Activated CD8-positive, alpha-beta memory T cell treated with anti-CD3 and anti-CD28 coated beads for 24 hours (primary cell): ENCODE measurements around the gene CTDSP2.

Experiments
- DNase-seq: peaks from one replicate; pipeline ENCODE4 v3.0.0-alpha.2; 2020

CTDSP2 gene

DNA sequence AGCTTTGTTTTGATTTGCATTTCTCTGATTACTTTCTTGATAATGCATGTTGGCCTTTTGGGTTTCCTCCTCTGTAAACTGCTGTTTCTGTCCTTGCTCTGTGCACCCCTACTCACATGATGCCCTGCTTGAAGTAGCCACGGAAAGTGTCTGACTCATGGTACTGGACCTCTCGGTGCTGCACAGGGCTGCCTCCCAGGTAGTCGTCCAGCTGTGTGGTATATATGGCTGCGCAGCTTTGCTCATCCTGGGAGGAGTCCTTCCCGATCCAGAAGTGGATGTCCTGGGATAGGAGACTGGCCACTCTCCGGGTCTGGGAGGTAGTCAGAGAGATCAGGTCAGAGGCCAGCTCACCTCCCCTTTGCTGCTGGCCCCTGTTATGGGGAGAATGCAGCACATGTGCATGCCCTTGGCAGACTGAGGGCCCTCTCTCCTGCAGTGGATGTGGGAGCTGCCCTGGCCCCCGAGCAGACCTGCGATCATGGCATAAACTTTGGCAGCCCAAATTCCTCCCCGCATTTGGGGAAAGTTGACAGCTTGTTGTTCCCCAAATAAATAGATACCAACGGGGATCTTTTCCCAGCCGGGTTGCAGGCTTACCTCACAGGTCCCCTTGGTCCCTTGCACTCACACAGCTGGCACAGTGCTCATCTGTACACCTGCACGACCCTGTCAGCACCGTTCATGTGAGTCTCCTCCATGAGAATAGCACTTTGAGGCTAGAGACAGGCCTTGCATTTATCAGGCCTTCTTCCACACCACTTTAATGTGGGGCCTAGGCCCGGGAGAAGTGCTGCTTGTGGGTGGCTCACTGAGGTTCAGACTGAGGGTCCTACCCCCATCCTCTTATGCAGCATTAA, 33.2 kb downstream of the CTDSP2 start:
- DNase-seq = no peak

DNA sequence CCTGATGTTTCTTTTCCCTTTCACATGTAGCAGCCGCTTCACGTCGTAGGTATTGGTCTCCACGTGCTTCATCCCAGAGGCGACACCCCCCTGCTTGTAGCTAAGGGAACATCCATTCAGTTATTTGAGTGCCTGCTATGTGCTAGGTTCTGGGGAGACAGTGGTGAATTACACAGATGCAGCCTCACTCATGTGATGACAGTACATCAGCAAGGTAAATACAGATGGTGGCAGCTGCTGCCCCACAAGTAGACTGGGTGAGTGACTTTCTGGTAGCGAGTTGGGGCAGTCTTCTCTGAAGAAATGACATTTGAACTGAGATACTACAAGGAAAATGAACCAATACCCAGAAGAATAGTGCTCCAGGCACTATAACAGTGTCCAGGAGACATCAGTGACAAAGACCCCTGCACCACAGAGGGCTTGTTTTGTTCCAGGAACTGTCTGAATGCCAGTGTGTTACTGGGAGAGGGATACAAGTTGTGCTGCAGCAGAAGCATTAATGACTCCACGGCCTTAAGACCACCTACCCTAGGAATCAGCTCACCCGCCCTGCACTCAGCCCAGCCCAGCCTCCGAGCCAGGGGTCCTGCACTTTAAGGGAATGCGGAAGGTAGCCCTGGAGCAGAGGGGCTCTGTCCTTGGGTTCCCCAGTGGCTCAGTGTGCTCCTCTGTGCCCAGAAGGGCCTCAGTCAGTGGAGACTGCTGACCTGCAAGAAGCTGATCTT, 35.3 kb downstream of the CTDSP2 start:
- no peak for DNase-seq

DNA sequence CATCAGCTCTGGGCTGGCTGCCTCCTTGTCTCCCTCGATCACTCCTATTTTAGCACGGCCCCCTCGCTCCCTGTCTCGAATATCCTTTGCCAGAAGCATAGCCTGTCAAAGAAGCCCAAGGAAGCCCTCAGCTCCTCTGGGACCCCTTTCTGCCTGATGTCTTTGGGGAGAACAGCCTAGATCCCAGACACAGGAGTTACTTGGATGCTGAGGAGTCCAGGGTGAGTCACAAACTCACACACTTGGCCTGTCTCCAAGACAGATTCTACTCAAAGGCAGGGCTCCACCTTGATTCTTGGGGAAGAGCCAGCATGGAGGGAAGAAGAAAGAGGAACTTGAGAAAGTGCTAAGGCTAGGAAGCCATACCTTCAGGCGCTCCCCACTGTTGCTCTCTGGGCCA, 36.1 kb downstream of the CTDSP2 start:
- no peak for DNase-seq

DNA sequence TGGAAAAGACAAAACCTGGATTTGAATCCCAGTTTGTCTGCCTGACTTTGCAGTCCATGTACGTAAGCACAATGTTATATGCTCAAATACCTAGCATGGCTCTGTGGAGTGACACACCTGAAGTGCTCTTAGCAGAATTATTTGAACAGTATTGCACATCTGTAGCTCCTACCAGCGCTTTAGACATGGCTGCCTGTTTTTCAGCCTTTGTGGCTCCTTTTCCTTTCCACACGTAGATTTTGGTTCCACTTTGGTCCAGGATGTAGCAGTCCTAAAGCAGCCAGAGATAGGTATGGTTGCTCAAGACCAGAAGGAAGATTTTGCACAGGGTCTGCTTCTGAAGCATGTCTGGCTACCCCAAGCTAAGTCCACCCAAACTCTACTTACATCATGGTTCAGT, 37.1 kb downstream of the CTDSP2 start:
- no peak for DNase-seq

DNA sequence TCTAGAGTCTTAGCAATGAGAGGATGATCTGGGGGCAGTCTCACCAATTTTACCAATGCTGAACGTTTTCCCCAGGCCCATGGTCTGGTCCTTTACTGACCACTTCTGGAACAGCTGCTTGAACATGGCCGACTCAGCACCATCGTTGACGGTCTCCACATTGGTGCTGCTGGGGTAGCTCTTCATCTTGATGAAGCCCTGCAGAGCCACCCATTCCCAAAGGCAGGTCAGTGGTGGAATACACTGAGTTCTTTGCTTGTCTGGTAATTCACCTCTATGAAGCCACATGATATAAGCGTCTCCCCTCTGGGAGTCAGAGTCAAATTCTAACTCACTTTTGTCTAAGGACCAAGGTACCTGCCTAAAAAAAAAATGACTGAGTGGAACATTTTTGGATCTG, 38.2 kb downstream of the CTDSP2 start:
- no peak for DNase-seq

DNA sequence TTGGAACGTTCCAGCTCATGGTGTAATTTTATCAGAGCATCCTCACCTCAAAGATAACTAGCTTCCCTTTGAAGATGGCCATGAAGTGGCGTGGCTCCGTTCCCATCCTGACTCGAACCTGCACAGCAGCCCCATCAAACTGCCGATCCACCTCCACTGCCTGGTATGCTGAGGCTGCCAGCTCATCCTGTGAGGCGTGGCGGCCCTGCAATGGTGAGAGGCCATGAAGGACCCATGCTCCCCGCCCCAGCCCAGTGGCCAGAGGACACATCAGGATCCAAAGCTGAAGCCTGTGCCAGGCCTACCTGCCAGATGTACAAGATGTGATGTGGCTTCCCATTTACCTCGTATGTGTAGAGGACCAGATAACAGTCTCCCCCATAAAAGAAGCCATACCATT, 39.2 kb downstream of the CTDSP2 start:
- DNase-seq = no peak

DNA sequence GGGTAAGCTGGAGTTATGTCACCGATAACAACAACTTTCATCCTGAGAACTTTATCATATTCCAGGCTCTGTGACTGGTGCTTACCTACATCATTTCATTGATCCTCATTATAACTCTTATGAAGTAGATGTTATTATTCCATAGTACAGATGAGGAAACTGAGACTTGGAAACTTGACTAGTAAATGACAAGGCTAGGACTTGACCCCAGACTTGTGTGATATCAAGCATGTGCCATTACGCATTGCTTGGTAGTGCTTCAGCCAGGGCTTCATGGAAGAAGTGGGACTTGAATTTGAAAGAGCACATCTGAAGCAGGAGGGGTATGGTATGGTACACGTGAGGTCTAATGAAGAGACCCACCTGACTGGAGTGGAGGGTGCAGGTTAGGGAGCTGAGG, 39.9 kb downstream of the CTDSP2 start:
- no peak for DNase-seq

DNA sequence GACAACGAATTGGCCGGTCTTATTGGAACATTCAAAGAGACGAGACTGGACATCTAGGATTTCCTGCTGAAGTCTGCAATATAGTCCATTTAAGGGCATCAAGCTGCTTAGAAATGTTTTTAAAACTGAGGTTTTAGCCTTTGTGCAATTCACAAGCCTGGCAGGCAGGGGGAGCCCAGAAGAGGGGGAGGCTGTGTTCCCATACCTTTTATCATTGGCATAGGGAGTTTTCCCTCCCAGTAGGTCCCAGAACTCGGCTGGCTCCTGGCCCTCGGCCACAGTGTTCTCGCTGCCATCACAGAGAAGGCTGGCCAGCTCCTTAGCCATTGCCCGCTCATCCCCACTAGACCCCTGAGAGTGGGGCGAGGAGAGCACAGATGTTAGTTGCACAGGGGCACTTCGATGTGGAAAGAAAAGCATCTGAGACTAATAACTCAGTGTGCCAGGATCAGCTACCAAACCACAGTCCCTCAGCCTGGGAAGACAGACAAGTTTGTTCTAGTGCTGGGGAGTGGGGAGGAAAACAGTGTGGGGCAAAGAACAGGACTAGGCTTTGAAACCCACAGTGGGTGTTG, 43.1 kb downstream of the CTDSP2 start:
- no peak for DNase-seq

DNA sequence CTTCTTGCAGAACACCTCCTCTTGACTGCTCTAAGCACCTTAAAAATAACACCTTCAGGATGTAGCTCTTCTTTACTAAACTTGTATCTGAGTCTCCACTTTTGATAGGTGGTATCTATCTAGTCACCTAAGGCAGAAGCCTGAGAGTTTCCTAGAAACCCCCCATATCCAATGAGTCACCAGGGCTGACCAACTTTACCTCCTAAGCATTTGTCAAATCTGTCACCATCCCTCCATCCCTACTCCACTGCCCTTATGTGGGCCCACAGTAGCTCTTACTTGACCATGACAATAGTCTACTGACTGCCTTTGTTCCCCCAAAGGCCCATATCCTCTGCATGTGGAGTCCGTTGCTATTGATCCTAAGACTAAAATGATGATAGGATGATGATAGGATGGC, 43.9 kb downstream of the CTDSP2 start:
- no peak for DNase-seq

DNA sequence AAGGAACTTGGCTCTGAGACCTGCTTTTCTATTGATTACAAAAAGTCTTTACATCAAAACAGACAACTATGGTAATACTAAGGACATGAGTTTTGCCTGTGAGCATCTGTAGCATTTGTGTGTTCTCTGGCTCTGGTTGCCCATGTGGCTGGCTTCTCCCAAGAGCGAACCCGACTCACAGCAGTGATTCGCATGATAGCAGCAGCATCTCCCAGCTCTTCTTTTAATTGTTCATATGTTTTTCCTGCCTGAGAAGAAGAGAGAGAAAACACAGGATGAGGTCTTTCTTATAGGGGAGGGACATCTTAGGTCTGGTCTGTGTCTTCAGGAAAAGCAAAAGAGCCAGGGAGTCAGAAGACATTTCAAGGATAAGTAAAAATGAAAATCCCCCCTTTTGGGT, 45.6 kb downstream of the CTDSP2 start:
- DNase-seq = no peak

DNA sequence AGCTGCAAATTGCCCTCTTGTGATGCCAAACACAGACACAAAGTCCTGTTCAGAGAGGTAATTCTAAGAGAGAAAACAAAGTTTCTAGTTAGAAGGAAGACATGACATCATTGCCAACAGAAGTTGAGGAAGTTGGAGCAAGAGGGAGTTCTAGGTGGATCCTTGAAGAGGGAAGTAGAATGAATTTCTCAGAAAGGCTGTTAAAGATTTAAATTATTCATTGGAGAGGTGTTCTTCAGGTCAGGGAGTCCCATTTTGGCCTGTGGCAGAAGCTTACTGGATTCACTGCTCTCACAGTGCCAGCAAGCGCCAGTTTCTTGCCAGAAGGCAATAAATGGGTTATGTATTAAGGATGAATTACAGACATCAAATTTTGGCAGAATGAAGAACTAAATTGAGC, 48.6 kb downstream of the CTDSP2 start:
- DNase-seq = no peak

DNA sequence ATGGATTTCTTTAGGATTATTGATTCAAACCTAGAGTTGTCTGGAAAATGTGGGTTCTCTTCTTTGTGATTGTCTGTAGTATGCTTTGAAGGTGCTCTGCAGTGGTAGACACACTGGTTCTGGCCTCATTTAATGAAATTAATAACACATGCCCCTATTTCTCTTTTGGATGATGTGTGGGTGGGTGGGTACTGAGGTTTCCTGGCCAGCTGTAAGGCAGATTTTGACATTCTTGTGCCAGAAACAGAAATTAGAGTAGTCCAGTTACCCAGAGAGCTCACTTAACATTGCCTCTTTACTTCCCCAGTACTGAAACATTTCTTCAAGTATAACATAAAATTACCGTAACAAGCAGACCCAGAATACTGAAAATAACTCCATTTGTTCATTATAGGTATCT, 49.5 kb downstream of the CTDSP2 start:
- no peak for DNase-seq

DNA sequence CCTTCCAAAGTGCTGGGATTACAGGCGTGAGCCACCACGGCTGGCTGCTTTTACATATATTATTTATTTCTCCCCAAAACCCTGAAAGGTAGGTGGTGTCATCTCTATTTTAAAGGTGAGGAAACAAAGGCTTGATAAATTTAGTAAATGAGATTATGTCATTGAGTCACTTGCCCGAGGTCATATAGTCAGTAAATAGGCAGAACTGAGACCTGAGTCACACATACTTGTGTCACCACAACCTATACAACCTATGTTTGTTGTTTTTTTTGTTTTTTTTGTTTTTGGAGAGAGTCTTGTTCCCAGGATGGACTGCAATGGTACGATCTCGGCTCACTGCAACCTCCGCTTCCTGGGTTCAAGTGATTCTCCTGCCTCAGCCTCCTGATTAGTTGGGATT, 51.2 kb downstream of the CTDSP2 start:
- DNase-seq = no peak

DNA sequence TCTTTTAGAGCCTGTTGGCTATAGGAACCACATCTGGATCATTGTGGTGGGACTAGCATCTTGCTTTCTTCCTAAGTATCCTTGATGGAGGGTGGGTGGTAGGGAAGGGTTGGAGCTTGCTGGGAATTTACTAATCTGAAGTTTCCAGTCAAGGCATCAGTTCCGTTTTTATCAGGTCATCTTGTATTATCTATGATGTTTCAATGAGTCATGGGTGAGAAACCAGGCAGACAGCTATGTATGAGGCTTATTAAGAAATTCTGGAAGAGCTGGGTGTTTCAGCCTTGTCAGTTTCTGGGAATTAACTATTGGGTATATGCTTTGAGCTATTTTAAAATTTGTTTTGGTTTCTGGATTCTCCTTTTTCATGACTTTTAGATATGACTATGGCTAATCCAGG, 52.6 kb downstream of the CTDSP2 start:
- DNase-seq = no peak

DNA sequence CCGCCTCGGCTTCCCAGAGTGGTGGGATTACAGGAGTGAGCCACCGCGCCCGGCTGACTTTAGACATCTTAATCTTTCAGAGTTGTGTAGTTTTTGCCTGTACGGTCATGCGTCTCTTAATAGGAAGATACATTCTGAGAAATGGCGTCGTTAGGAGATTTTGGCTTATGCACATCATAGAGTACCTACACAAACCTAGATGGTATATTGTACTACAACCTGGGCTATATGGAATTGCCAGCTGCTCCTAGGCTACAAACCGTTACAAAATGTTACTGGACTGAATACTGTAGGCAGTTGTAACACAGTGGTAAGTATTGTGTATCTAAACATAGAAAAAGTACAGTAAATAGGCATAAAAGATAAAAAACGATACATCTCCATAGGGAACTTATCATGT, 62.7 kb downstream of the CTDSP2 start:
- DNase-seq = no peak

DNA sequence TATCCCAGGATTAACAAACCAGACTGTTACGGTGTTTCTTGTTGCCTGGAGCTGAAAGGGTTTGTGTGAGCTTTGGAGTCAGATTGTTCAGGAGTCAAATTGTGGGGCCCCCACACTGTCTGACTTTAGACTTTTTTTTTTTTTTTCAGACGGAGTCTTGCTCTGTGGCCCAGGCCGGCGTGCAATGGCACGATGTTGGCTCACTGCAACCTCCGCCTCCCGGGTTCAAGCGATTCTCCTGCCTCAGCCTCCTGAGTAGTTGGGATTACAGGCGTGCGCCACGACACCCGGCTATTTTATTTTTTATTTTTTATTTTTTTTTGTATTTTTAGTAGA, 63.1 kb downstream of the CTDSP2 start:
- no peak for DNase-seq

DNA sequence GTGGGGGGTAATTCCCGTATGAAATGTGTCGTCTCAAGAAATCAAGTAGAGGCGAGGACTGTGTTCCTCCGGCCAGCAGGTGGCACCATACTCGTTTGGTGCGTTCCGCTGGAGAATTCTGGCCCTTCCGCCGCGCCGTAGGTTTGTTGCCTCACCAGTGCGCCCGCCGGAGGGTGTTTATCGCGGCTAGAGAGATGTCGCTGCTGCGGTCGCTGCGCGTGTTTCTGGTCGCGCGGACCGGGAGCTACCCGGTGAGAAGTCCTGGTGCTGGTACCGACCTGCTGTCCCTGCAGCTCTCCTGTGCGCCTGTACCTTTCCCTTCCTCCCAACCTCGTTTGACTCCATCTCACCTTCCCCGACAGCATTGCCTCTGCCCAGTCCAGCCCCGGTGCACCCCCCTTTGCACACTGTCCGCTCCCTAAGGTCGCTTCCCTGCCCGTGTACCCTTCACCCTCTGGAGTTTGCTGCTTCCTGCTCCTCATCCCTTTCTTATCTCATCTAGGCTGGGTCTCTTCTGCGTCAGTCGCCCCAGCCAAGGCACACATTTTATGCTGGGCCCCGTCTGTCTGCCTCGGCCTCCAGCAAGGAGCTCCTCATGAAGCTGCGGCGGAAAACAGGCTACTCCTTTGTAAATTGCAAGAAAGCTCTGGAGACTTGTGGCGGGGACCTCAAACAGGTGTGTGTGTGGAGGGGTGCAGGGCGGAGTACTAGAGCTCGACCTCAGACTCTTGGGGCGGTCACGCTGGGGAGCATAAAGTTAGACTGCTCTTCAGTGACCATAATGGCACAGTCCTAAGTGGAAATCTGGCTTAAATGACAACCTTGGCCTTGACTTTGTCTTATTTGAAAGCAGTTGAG, 63.7 kb downstream of the CTDSP2 start, which contains the start of gene TSFM:
TSFM (plus strand) TSS at position 180 of the 858 bp plus-strand sequence; CDS start at position 195, 15 bp downstream.
- peak; percentile 99 for DNase-seq

DNA sequence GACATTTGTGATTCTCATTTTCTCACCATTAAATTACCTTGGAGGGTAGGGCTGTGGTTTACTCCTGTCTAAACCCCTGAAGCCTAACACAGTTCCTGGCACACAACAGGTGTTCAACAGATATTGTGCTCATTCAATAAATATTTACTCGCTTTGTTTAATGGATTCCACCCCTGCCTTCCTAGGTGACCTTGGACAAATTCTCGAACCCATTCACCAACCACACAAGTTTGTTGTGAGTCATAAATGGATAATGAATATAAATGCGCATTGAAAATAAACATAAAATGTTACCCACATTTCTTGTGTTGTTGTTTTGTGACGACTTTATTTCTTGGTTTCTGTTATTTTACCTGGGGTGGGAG, 64.3 kb downstream of the CTDSP2 start:
- no peak for DNase-seq

DNA sequence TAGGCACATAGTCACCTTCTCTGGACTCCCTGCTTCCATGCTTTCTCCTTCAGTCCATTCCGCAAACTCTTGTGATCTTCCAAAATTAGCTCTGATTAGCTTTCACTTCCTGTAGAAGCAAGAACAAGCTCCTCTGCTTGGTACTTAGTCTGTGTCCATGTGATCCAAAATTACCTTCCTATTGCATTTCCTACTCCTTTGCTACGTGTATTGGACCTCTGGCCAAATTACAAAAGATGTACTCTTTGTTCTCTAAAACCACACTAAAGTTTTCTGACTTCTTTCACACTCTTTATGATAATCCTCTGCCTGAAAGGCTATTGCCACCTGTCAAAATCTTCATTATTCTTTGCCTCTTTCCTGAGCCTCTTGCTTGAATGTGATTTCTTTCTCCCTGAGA, 64.7 kb downstream of the CTDSP2 start:
- DNase-seq = no peak

DNA sequence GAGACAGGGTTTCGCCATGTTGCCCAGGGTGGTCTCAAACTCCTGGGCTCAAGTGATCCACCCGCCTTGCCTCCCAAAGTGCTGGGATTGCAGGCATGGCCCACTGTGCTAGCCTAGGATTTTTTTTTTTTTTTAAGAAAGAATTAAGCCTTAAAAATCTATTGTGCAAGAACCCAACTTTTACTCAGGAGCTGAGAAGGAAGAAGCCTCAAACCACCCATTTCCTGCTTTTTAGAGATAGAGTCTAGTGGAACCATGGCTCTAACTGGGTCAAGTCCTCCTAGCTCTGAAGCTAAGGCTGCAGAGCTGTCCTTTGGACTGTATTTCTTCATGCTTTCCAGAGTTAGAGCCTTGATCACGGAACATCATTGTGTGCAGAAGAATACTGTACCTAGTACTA, 65.3 kb downstream of the CTDSP2 start:
- no peak for DNase-seq

DNA sequence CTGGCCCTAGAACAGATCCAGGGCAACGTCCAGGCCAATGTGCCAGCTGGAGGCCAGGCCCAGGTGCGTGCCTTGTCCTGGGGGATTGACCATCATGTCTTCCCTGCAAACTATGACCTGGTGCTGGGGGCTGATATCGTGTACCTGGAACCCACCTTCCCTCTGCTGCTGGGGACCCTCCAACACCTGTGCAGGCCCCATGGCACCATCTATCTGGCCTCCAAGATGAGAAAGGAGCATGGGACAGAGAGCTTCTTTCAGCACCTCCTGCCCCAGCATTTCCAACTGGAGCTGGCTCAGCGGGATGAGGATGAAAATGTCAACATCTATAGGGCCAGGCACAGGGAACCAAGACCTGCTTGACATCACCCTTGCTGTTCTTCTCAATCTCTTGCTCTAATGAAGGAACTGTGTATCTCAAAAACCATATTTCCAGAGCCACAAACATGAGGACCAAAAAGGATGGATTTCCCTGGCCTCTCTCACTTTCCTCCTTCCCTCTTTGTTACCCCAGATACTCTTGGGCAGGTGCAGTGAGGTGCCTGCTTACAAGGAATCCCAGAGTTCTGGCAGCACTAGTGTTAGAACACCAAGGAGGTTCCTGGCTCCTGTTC, 66.1 kb downstream of the CTDSP2 start:
- DNase-seq = no peak

DNA sequence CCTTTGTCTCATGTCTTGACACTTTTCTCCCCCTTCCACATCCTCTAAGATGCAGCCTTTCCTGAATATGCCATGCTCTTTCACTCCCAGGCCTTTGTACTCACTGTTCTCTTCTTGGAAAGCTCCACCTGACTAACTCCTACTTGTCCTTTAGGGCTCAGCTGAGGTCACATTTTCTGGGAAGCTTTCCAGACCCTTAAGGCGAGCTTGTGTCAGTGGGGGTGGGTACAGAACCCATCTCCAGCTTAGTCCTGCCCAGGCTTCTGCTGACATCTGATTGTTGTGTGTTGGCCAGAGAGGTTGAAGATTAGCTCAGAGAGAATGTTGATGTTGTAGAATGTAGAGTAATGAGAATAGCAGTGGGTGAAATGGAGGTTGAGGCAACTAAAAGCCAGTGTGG, 66.8 kb downstream of the CTDSP2 start:
- DNase-seq = no peak

DNA sequence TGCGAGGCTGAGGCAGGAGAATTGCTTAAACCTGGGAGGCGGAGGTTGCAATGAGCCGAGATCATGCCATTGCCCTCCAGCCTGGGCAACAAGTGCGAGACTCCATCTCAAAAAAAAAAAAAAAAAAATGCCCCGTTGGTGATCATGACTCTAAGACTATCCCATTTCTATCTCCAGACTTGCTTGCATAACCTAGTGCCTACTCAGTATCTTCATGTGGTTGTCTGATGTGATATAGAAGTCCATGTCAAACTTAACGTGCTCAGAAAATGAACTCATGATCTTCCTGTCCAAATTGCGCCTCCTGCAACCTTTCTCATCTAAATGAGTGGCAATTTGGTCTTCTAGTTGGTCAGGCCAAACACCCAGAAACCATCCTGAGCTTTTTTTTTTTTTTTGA, 68.6 kb downstream of the CTDSP2 start:
- no peak for DNase-seq
